Activated T-cell treated with anti-CD3 and anti-CD28 coated beads for 48 hours (primary cell): Measurements from ENCODE around the gene ZNF207.
"Not testable (repeated sequence)": the region's sequence is repeated elsewhere in the genome, so short reads cannot be mapped to it uniquely, and the experiment has no call there.

ENCODE experiments used
- DNase-seq: peaks from one replicate; pipeline ENCODE4 v3.0.0-alpha.2; 2020; ENCODE audit warnings: low read depth

ZNF207 gene

DNA sequence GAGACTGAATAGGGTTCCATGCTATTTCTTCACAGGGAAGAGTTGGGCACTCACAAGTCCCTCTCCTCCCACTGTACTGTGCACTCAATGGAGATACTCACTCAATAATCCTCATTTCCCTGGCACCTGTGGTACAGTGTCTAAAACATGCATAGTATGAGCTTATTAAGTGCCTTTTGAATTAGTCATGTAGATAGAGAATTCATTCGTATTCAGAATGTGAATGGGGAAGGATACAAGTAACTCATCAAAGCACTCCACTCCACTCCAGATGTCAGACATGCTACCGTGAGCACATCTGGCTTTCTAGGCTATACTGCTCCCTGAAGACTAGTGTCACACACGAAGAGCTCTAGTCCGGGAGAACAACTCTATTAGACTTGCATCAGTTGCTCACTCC lies 14.3 kb upstream of the ZNF207 start:
- DNase-seq: no peak

DNA sequence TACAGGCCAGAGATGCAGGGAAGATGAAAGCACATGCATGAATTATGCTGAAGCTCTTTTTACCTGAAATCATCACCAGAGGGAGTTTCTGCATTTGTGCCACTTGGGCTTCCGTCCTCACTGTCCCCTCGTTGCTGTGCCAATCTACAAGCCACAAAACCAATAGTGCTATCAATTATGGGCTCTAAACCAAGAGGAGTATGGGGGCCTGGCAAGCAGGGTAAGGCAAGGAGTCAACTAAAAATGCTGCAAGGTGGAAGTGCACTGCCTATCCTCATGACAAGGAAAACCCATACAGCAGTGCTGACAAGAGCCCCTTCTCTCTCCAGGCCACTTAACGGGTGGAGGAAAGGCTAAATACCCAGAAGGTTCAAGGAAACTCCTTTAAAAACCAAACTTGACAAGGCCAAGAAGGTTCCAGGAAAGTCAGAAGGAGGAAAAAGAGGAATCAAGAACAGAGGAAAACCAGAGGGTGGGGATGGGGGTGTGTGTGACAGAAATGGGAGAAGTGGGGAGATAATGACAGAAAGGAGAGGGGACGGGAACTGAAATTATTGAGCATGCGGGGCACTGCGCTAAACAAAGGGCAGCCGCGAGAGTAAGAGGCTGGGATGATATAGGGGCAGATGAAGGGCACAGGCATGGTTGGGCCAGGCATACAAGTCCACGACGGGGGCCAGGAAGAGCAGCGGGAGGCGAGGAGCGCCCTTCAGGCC lies 8.7 kb upstream of the ZNF207 start:
- no peak for DNase-seq

- peak; percentile 82 for DNase-seq
Measured at GRCh38 chr17:32341857-32342602, 7.9 kb upstream of the ZNF207 start, which contains the start of gene C17orf75. Gene C17orf75 (minus strand): TSS chr17:32342173. CDS start chr17:32342139, 34 bp downstream.

GRCh38 chr17:32342603-32343325 lies 7.2 kb upstream of the ZNF207 start:
- DNase-seq: no peak

DNA sequence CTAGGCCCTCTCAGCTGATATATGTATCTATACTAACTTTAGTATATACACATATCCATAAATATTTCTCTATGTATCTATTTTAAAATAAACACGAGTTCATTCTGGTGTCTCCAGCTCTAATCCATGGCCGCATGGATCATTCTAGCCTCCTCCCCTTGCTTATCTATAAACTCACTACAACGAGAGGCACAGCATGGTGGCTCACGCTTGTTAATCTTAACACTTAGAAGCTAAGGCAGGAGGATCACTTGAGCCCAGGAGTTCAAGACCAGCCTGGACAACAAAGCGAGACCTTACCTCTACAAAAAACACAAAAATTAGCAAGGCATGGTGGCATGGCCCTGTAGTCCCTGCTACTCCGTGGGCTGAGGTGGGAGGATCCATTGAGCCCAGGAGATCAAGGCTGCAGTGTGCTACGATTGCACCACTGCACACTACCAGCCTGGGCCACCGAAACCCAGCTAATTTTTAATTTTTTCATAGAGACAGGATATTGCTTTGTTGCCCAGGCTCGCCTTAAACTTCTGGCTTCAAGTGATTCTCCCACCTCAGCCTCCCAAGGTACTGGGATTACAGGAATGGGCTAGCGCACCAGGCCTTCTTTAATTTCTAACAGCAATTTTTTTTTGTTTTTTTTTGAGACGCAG lies 3.9 kb upstream of the ZNF207 start:
- DNase-seq: no peak

DNA sequence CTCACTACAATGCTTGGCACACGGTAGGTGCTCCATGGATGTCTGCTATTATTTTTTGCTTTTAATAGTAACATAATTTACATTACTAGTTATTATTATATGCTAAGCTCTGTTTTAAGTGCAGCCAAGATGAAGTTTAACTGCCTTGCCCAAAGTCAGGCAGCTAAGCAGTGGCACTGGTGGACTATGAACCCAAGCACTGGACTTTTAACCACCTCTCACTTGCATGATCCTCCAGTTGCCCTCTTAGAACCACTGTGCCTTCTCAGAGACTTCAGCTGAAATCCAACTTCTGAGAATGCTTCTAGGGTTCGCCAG lies 1.5 kb upstream of the ZNF207 start:
- DNase-seq: no peak

DNA sequence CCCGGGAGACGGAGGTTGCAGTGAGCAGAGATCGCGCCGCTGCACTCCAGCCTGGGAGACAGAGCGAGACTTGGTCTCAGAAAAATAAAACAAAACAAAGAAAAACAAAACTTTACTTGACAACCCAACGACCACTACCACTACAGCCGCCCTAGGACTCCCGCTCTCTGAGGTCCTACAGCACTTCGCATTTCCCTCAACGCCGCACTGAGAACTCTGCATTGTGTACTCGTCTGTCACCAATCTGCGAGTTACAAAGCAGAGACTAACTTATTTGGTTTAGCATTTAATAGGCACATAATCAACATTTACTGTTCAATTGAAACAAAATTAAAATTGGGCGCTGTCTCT lies 479 bp upstream of the ZNF207 start:
- DNase-seq: no peak

GRCh38 chr17:32350666-32351418 lies 885 bp downstream of the ZNF207 start:
- DNase-seq: no peak

DNA sequence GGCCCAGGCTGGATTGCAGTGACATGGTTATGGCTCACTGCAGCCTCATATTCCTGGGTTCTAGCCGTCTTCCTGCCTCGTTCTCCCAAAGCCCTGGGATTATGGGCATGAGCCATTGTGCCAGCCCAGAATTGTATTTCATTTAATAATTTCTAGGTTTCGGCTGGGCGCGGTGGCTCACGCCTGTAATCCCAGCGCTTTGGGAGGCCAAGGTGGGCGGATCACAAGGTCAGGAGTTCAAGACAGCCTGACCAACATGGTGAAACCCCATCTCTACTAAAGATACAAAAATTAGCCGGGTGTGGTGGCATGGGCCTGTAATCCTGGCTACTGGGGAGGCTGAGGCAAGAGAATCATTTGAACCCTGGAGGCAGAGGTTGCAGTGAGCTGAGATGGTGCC lies 2.8 kb downstream of the ZNF207 start:
- not testable (repeated sequence) for DNase-seq

GRCh38 chr17:32355649-32356377 lies 5.9 kb downstream of the ZNF207 start:
- no peak for DNase-seq

- no peak for DNase-seq
Measured at GRCh38 chr17:32356378-32356743, 6.4 kb downstream of the ZNF207 start.

DNA sequence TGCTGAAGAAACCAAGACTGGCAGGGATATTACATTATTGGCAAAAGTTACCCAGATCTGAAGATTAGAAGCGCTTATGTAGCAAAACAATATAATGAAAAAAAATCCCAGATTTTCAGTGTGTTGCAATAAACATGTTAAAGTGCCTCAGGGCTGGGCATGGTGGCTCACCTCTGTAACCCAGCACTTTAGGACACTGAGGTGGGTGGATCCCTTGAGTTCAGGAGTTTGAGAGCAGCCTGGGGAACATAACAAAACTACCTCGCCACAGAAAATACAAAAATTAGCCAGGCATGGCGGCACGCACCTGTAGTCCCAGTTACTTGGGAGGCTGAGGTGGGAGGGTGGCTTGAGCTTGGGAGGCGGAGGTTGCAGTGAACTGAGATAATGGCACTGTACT lies 6.8 kb downstream of the ZNF207 start:
- no peak for DNase-seq

- DNase-seq: no peak
Measured at GRCh38 chr17:32357615-32358014, 7.7 kb downstream of the ZNF207 start.

- DNase-seq: no peak
Measured at GRCh38 chr17:32361270-32361669, 11.3 kb downstream of the ZNF207 start.

GRCh38 chr17:32370426-32370825 lies 20.5 kb downstream of the ZNF207 start:
- DNase-seq: no peak

- no peak for DNase-seq
Measured at GRCh38 chr17:32382526-32383223, 32.7 kb downstream of the ZNF207 start.

DNA sequence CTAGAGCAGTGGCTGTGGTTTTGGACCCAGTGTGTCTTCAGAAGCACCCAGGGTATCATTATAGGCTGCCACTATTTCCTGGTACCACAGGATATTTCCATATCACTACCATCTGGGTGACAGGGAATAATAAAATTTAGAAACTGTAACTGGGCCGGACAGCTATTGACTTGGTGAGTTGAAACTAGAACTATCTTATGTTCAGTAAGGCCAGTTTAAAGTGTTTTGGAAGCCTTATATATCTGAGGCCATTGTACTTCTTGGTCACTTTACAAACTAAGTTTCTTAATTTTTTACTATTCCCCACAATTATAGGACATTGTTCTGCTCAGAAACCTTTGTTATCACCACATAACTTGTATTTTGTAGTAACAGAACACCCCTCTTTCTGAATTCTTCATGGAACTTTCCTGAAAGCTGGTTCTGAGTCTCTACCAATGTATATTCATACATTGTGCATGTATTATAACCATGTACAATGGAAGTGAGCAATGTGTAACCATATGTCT lies 34.0 kb downstream of the ZNF207 start:
- DNase-seq: no peak

DNA sequence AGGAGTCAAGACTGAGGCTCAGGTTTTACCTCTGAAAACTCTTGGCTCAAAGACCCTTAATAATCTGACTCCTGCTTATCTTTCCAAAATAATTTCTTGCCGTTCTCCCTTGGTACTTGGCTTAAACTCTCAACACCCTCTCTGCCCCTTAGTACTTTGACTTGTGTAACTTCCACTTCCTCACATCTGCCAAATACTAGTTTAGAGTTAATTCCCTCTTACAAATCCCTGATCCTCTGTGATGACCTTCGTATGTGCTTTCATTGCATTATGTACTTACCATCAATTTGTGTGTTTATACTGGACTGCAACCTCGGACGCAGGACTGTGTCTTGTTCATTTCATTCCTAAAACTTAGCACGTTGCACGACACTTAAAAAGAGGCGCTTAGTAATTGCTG lies 35.2 kb downstream of the ZNF207 start:
- DNase-seq: no peak

- no peak for DNase-seq
Measured at GRCh38 chr17:32385971-32386370, 36.0 kb downstream of the ZNF207 start.

DNA sequence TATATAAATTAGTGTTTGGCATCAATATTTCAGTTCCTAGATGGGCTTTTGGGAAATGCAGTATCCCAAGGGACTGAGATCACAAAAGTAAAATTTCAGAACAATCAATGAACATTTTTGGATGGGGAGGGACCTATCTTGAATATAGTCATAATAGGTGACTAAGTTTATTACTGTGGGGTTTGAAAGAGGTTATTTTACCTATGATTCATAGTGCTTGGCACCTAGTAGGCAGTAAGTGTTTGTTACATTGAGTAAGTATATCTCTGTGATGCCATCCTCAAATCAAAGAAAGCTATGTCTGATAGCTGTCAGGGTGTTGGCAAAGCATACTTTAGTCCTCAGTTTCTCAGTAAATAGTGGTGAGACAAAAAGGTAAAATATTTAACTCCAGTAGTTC lies 36.9 kb downstream of the ZNF207 start:
- DNase-seq: no peak
